ENCODE measurements around the gene GULP1. TPM values are rescaled to one million over a fixed set of nuclear protein-coding genes. Genes with fewer than 3 reads are reported as not detected.

Gene GULP1
- total RNA-seq, 1 donor from 2014 or later, result 27.6 TPM

- DNase-seq (no peak), ATAC-seq (peak in 1 of 2 donors; percentile 66)
- Histone ChIP-seq H3K27me3 (ENCODE audit: low read depth) (no peaks in the 10 kb centered on the region), H3K4me3 (no peak overlapping the region), H3K27ac (no peak overlapping the region), H3K36me3 (no peaks in the 10 kb centered on the region), H3K9me3 (no peaks in the 10 kb centered on the region), H3K4me1 (no peaks in the 10 kb centered on the region)
- TF ChIP-seq, protein P1, sequence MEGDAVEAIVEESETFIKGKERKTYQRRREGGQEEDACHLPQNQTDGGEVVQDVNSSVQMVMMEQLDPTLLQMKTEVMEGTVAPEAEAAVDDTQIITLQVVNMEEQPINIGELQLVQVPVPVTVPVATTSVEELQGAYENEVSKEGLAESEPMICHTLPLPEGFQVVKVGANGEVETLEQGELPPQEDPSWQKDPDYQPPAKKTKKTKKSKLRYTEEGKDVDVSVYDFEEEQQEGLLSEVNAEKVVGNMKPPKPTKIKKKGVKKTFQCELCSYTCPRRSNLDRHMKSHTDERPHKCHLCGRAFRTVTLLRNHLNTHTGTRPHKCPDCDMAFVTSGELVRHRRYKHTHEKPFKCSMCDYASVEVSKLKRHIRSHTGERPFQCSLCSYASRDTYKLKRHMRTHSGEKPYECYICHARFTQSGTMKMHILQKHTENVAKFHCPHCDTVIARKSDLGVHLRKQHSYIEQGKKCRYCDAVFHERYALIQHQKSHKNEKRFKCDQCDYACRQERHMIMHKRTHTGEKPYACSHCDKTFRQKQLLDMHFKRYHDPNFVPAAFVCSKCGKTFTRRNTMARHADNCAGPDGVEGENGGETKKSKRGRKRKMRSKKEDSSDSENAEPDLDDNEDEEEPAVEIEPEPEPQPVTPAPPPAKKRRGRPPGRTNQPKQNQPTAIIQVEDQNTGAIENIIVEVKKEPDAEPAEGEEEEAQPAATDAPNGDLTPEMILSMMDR (IDR thresholded peaks at IDR 0.05), result peak; percentile 52
- intact Hi-C loops (cut with DNase I), result no loop called here
These were observed 220.8 kb downstream of the GULP1 start for GRCh38 chr2:188512456-188512855.

- no peak overlapping the region for H3K4me3 ChIP-seq
- TF ChIP-seq, protein P1 (IDR thresholded peaks at IDR 0.05), result no peak
- H3K27ac ChIP-seq, result no peak overlapping the region
- no peaks in the 10 kb centered on the region for H3K27me3 ChIP-seq (ENCODE audit: low read depth)
- no peaks in the 10 kb centered on the region for H3K9me3 ChIP-seq
- intact Hi-C loops (cut with DNase I), result no loop called here
- ATAC-seq, result no peak
- no peaks in the 10 kb centered on the region for H3K36me3 ChIP-seq
- no peak for DNase-seq
- H3K4me1 ChIP-seq, result no peaks in the 10 kb centered on the region
These were observed 224.2 kb downstream of the GULP1 start for GRCh38 chr2:188515918-188516317.

DNA sequence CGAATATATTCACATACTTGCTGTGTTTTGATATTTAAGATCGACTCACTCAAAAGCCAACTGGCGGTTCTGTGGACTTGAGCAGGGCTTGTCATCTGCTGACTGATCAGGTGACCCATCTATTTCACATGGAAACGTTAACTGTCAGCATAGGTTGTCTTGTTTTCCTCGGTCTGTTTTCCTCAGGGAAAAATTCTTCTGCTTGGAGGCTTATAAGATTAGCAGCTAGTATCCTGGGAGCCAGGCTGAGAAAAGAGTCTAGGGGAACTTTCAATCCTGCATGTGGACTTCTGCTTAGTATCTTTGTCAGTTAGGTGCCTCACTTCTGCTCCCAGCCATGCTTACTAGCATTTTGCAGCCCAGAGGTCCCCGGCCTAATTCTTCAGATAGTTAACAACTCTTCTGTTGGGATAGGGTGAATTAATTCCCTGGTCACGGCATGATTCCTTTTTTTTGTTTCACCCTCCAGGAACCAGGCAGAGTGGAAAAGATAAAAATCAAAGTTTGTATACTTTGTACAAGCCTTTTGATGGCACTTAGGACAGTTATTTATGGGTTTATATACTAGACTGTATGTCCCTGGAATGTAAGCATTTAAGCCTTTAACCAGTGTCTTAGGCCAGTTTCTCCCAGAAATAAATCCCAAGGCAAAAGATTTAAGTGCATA is 226.0 kb downstream of the GULP1 start:
- Histone ChIP-seq H3K27ac (no peak overlapping the region), H3K4me3 (no peak overlapping the region), H3K4me1 (no peaks in the 10 kb centered on the region), H3K36me3 (no peaks in the 10 kb centered on the region), H3K9me3 (no peaks in the 10 kb centered on the region), H3K27me3 (ENCODE audit: low read depth) (no peaks in the 10 kb centered on the region)
- intact Hi-C loops (cut with DNase I), result no loop called here
- ATAC-seq (no peak), DNase-seq (no peak)
- TF ChIP-seq, protein P1 (IDR thresholded peaks at IDR 0.05), result no peak

- no peaks in the 10 kb centered on the region for H3K27me3 ChIP-seq (ENCODE audit: low read depth)
- ATAC-seq, result no peak
- H3K4me1 ChIP-seq, result no peaks in the 10 kb centered on the region
- intact Hi-C loops (cut with DNase I), result no loop called here
- DNase-seq, result no peak
- no peaks in the 10 kb centered on the region for H3K9me3 ChIP-seq
- H3K36me3 ChIP-seq, result no peaks in the 10 kb centered on the region
- H3K27ac ChIP-seq, result no peak overlapping the region
- H3K4me3 ChIP-seq, result no peak overlapping the region
- TF ChIP-seq, protein P1 (IDR thresholded peaks at IDR 0.05), result no peak
These were observed 226.7 kb downstream of the GULP1 start for GRCh38 chr2:188518381-188518780.

GRCh38 chr2:188519136-188519535 is 227.5 kb downstream of the GULP1 start:
- TF ChIP-seq, protein P1 (IDR thresholded peaks at IDR 0.05), result no peak
- ATAC-seq, result no peak

More at GRCh38 chr2:188519136-188519535, 227.5 kb downstream of the GULP1 start:
- intact Hi-C loops (cut with DNase I), result no loop called here
- Histone ChIP-seq H3K4me1 (peaks cover 4% of the 10 kb centered on the region), H3K27me3 (ENCODE audit: low read depth) (no peaks in the 10 kb centered on the region), H3K36me3 (no peaks in the 10 kb centered on the region), H3K4me3 (no peak overlapping the region), H3K9me3 (no peaks in the 10 kb centered on the region), H3K27ac (no peak overlapping the region)
- DNase-seq, result no peak

All from lower lobe of right lung (tissue), 2 donors.